ENCODE results near the gene C2orf49. TPM values are rescaled to one million over a fixed set of nuclear protein-coding genes. Genes with fewer than 3 reads are reported as not detected.

Gene C2orf49
- total RNA-seq, 2 donors from 2014 or later: 17.5 to 18.4 TPM

GRCh38 chr2:105294046-105294445, 43.3 kb upstream of the C2orf49 start:
- H3K9me3 ChIP-seq: no peaks in the 10 kb centered on the region
- H3K4me1 ChIP-seq (ENCODE audit: control insufficient read depth in 1 of 2, low read depth in 2 of 2): no peaks in the 10 kb centered on the region
- peaks cover 27% of the 10 kb centered on the region for H3K36me3 ChIP-seq
- no peaks in the 10 kb centered on the region for H3K27me3 ChIP-seq (replicated peaks; ENCODE audit: insufficient read depth)
- H3K4me3 ChIP-seq: no peak overlapping the region
- ATAC-seq (ENCODE audit: insufficient number of reproducible peaks, low FRiP score, low read depth) (no peak), DNase-seq (ENCODE audit: low spot score) (no peak)
- no peak for TF ChIP-seq CTCF (IDR thresholded peaks at IDR 0.05)
- no peak overlapping the region for H3K27ac ChIP-seq

- Histone ChIP-seq H3K27me3 (replicated peaks; ENCODE audit: insufficient read depth) (no peaks in the 10 kb centered on the region), H3K4me3 (no peak overlapping the region), H3K9me3 (no peaks in the 10 kb centered on the region), H3K4me1 (ENCODE audit: control insufficient read depth in 1 of 2, low read depth in 2 of 2) (no peaks in the 10 kb centered on the region), H3K36me3 (peaks cover 27% of the 10 kb centered on the region), H3K27ac (no peak overlapping the region)
- ATAC-seq (ENCODE audit: insufficient number of reproducible peaks, low FRiP score, low read depth): no peak
- DNase-seq (ENCODE audit: low spot score): no peak
- TF ChIP-seq CTCF (IDR thresholded peaks at IDR 0.05): no peak
Measured at GRCh38 chr2:105294844-105295481, 42.4 kb upstream of the C2orf49 start.

- Histone ChIP-seq H3K27me3 (replicated peaks; ENCODE audit: insufficient read depth) (no peaks in the 10 kb centered on the region), H3K4me1 (ENCODE audit: control insufficient read depth in 1 of 2, low read depth in 2 of 2) (no peaks in the 10 kb centered on the region), H3K9me3 (no peaks in the 10 kb centered on the region), H3K27ac (no peak overlapping the region), H3K4me3 (no peak overlapping the region), H3K36me3 (peaks cover 27% of the 10 kb centered on the region)
- TF ChIP-seq CTCF (IDR thresholded peaks at IDR 0.05): no peak
- no peak for DNase-seq (ENCODE audit: low spot score)
- ATAC-seq (ENCODE audit: insufficient number of reproducible peaks, low FRiP score, low read depth): no peak
Measured at GRCh38 chr2:105296017-105296611, 41.2 kb upstream of the C2orf49 start.

- no peak for ATAC-seq (ENCODE audit: insufficient number of reproducible peaks, low FRiP score, low read depth)
- H3K27me3 ChIP-seq (replicated peaks; ENCODE audit: insufficient read depth): no peaks in the 10 kb centered on the region
- no peak for DNase-seq (ENCODE audit: low spot score)
- no peak overlapping the region for H3K4me3 ChIP-seq
- no peaks in the 10 kb centered on the region for H3K4me1 ChIP-seq (ENCODE audit: control insufficient read depth in 1 of 2, low read depth in 2 of 2)
- H3K36me3 ChIP-seq: peaks cover 27% of the 10 kb centered on the region
- TF ChIP-seq CTCF (IDR thresholded peaks at IDR 0.05): no peak
- H3K9me3 ChIP-seq: no peaks in the 10 kb centered on the region
- no peak overlapping the region for H3K27ac ChIP-seq
Measured at GRCh38 chr2:105297216-105297615, 40.1 kb upstream of the C2orf49 start.

- Histone ChIP-seq H3K4me1 (ENCODE audit: control insufficient read depth in 1 of 2, low read depth in 2 of 2) (peaks cover 0 to 3% of the 10 kb centered on the region in 2 donors), H3K4me3 (no peak overlapping the region), H3K9me3 (no peaks in the 10 kb centered on the region), H3K36me3 (peaks cover 27% of the 10 kb centered on the region), H3K27ac (no peak overlapping the region), H3K27me3 (replicated peaks; ENCODE audit: insufficient read depth) (no peaks in the 10 kb centered on the region)
- no peak for TF ChIP-seq CTCF (IDR thresholded peaks at IDR 0.05)
- DNase-seq (ENCODE audit: low spot score) (no peak), ATAC-seq (ENCODE audit: insufficient number of reproducible peaks, low FRiP score, low read depth) (no peak)
Measured at GRCh38 chr2:105298017-105298416, 39.3 kb upstream of the C2orf49 start.

All from thoracic aorta (tissue), 2 donors.